Measurements from ENCODE around the gene RELT.

DNA sequence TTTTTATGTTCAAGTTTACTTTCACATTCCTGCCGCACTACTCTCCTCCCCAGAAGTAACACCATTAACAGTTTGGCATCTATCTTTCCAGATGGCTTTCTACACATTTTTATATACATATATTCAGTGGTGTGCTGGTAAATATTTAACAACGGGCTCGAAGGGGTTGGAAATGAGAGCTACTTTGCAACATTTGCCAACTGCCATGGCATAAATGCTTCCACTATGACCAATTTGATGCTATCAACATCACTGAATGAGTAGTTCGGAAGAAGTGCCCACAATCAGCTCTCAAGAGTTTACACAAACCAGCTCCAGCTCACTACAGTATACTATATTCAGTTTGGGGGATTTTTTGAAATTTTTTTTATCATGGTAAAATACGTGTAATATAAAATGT lies 55.2 kb downstream of the RELT start:
- TF ChIP-seq, protein P1, sequence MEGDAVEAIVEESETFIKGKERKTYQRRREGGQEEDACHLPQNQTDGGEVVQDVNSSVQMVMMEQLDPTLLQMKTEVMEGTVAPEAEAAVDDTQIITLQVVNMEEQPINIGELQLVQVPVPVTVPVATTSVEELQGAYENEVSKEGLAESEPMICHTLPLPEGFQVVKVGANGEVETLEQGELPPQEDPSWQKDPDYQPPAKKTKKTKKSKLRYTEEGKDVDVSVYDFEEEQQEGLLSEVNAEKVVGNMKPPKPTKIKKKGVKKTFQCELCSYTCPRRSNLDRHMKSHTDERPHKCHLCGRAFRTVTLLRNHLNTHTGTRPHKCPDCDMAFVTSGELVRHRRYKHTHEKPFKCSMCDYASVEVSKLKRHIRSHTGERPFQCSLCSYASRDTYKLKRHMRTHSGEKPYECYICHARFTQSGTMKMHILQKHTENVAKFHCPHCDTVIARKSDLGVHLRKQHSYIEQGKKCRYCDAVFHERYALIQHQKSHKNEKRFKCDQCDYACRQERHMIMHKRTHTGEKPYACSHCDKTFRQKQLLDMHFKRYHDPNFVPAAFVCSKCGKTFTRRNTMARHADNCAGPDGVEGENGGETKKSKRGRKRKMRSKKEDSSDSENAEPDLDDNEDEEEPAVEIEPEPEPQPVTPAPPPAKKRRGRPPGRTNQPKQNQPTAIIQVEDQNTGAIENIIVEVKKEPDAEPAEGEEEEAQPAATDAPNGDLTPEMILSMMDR (IDR thresholded peaks at IDR 0.05): no peak
- TF ChIP-seq POLR2A (IDR thresholded peaks at IDR 0.05): no peak
